GM21423 (cell line): Measurements from ENCODE around the gene CTDP1.

Experiments
- ATAC-seq: cut with Tn5 transposase; IDR thresholded peaks from one replicate; pipeline ENCODE4 v1.9.1; 2021; ENCODE audit warnings: mild to moderate bottlenecking, moderate library complexity; ENCODE audit not compliant: unreplicated experiment

CTDP1 gene

DNA sequence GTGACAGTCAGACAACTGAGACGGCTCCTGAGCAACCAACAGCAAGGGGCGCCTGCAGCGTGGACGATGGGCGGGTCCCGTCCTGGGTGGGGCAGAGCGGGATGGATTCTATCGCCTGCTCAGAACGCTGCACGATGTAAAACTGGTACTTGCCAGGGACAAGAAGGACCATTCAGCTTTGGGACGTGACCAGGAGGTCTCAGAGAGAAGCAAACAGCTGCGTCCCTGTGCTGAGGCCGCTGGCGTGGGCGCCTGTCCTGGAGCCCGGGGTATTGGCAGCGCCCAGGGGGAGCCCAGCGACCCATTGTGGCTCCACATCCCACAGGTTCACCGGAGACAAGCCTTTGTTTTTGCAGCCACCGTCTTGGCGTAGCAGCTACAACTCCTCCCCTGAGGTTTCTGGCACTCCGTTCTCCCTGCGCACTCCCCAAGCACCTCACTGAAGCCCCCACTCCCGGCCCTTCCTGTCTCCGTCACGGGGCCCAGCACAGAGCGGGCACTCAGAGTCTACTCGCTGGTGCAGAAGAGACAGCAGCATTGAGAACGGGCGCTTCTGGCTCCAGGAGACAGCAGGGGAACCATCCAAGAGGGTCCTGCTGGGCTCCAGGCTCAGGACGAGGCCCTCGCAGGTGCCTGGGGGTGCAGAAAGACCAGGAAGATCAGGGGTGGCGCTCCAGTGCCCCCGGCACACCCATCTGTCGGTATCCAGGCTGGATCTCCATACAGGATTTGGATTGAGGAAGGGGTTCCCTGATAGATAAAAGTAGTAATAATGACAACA is 96.0 kb downstream of the CTDP1 start:
- no peak for ATAC-seq

DNA sequence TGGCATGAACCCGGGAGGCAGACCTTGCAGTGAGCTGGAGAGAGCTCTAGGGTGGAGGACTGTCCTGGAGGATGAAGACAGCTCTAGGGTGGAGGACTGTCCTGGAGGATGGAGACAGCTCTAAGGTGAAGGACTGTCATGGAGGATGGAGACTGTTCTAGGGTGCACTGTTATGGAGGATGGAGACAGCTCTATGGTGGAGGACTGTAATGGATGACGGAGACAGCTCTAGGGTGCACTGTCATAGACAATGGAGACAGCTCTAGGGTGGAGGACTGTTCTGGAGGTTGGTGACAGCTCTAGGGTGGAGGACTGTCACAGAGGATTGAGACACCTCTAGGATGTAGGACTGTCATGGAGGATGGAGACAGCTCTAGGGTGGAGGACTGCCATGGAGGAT is 97.1 kb downstream of the CTDP1 start:
- ATAC-seq, result no peak

GRCh38 chr18:79778291-79778791 is 98.7 kb downstream of the CTDP1 start:
- ATAC-seq, result no peak

DNA sequence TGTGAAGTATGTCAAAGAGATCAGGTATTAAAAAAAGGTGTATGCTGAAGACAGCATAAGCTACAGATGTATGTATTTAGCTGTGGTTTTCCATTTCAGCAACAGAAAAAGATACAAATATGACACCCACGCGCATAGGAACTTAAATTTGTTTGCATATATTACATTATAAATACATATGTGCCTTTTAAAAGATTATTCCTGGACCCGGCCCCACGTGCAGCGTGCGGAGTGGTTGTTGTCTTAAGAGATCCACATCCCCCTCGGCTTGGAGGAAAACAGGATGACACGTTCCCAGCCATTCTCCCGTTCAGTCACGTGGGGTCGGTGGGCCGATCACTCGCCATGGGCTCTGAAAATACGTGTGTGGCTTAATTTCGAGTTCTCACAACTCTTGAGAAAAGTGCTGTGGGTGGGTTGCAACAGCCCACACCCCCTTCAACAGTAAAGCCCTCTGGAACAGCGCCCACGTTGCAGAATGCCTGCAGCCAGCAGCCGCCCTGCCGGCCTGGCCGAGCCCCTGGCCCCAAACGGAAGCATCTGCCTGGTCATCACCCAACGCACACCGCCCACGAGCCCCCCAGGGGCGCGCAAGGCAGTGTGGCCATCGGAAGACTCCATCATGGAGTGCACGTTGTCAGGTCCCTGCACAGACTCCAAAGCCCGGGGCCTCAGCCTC is 99.6 kb downstream of the CTDP1 start:
- no peak for ATAC-seq

- ATAC-seq, result no peak
These were observed 100.1 kb downstream of the CTDP1 start for GRCh38 chr18:79779700-79780190.

- no peak for ATAC-seq
These were observed 100.9 kb downstream of the CTDP1 start for GRCh38 chr18:79780547-79780946.

GRCh38 chr18:79781331-79781941 is 101.8 kb downstream of the CTDP1 start:
- ATAC-seq, result no peak

DNA sequence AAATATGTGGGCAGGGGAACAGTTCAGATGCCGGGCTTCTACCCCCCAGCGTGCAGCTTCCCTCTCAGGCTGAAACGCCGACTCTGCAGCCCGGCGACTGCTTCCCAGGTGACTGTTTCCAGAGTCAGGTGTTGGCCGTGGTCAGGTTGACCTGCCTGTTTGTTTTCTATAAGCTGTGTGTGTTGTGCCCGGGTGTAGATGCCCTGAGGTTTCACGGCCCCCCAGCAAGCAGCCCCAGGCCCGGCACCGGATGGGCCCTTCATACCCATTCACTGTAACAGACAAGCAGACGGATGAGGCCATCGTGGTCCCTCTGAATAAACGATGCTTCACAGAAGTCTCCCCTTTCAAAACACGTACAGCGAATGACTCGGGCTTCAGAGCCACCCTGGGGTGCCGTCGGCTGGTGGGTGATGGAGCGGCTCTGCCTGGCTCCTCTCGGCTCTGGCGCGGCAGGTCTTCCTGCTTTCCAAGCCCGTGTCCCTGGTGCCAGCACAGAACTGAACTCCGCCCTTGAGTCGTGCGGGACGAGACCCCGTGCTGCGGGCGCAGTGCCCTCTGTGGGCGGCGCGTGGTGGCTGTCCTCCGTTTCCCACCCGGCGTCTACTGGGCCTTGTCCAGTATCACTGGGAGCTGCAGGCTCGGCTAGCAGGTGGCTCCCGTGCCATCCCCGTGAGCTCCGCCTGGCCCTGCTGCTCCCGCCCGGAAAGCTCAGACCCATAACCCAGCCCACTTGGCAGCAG is 103.1 kb downstream of the CTDP1 start:
- ATAC-seq, result no peak

DNA sequence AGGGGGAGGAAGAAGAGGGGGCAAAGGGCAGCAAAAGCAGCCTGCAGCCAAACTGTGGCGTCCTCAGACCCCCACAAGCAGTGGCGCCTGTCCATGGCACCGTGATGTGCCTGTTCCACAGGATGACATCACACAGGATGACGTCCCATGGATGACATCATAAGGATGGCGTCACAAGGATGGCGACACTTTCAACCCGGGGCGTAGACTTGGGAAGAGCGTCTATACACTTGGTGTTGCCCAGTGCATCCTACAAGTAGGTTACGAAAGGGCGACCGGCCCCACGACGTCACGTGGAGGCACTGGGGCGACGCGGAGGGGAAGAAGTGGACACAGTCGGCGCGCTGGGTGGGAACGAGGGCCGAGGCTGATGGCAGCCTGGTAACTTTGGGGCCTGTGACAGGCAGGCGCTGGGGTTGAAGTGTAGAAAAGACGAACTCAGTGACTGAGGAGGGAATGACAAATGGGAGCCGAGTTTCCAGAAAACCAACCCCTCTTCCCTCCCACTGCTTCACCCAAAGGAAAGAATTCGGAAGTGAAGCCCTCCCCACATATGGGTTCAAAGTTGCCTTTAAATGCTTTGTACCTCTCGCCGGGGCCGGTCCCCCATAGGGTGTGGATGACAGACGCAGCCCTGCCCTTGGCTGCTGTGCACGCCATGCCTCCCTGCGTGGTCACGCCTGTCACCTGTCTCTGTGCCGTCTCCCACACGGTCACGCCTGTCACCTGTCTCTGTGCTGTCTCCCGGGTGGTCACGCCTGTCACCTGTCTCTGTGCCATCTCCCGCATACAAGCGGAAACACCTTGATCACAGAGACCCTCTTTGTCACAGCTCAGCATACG is 104.7 kb downstream of the CTDP1 start:
- ATAC-seq, result no peak

GRCh38 chr18:79784965-79785770 is 105.6 kb downstream of the CTDP1 start:
- no peak for ATAC-seq

DNA sequence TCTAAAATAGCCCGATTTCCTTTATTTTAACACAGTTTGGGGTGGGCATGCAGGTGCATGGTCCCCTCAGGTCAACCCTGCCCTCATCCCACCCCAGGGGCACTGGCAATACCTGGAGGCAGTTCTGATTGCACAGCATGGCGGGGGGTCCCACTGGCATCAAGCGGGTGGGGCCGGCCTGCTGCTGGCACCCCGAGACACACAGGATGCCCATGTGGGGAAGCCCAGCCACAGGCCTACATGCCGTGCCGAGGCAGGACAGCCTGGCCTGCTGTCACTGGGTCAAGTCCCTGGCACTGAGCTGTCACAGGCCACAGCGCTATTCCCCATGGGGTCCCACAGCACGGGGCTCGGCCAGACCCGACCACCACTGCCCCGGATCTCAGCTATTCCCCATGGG is 106.2 kb downstream of the CTDP1 start:
- no peak for ATAC-seq

DNA sequence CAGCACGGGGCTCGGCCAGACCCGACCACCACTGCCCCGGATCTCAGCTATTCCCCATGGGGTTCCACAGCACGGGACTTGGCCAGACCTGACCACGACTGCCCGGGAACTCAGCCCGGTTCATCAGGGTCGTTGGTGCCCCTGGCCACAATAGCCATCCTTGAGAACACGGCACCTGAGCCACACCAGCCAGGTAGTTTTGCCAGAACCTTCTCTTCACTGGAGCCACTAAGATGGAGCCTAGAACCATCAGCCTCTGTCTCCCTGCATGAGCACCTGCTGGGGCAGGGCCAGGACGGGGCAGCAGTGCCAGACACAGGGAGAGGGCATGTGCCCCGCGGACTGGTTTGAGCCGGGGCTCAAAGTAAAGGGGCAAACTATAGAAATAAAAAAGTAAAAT is 106.7 kb downstream of the CTDP1 start:
- ATAC-seq, result no peak

- ATAC-seq, result no peak
These were observed 107.4 kb downstream of the CTDP1 start for GRCh38 chr18:79786786-79787526.

GRCh38 chr18:79787527-79787864 is 107.9 kb downstream of the CTDP1 start:
- no peak for ATAC-seq

GRCh38 chr18:79787865-79788733 is 108.5 kb downstream of the CTDP1 start:
- ATAC-seq, result no peak

- no peak for ATAC-seq
These were observed 109.1 kb downstream of the CTDP1 start for GRCh38 chr18:79788734-79789085.

GRCh38 chr18:79789091-79789891 is 109.7 kb downstream of the CTDP1 start:
- ATAC-seq, result no peak
